GM19395 (cell line): ENCODE measurements around the gene HOXB3.

Source experiments
- ATAC-seq: cut with Tn5 transposase; IDR thresholded peaks from one replicate; pipeline ENCODE4 v1.9.1; 2021; ENCODE audit warnings: mild to moderate bottlenecking, moderate library complexity; ENCODE audit not compliant: unreplicated experiment

HOXB3 gene

DNA sequence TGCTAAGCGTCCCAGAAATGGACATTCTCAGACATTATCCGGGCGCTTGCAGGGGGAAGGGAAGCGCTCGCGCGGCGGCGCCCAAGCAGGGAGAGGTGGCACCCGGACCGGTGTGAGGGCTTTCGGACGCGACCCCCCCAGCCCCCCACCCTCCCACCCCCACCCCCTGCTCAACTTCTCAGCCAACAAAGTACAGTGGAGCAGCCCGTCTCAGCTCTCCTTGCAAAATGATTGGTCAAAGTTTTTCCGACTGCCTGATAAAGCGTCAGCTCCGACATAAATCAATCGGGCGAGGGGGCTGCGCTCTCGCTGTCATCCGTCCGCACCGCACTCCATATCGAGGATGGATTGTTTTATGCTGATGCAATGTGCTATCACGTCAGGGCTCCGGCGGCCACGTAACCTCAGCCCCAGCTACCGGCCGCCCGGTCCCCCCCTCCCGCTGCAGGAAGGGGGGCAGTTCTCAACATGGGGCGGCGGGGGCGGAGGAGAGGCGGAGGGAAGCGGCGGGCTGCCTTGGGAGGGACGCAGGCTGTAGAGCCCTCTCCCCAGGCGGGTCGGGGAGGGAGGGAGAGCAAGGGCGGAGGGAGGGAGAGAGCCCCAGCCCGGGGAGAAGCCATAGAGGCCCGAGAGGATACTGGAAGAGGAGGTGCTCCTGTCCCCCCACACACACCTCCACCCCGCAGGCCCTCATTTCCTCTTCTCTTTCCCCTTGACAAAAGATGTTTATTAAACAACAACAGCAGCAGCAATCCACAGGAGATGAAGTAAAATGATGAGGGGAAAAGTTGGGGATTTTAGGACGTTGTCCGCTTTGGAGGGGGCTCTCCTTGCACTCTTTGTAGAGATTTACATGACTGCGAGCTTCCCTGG lies 36.4 kb upstream of the HOXB3 start, which contains the start of gene HOXB9:
HOXB9 (minus strand) TSS at position 114 of the 873 bp plus-strand sequence; CDS start at position 25, 89 bp downstream.
- ATAC-seq = no peak

DNA sequence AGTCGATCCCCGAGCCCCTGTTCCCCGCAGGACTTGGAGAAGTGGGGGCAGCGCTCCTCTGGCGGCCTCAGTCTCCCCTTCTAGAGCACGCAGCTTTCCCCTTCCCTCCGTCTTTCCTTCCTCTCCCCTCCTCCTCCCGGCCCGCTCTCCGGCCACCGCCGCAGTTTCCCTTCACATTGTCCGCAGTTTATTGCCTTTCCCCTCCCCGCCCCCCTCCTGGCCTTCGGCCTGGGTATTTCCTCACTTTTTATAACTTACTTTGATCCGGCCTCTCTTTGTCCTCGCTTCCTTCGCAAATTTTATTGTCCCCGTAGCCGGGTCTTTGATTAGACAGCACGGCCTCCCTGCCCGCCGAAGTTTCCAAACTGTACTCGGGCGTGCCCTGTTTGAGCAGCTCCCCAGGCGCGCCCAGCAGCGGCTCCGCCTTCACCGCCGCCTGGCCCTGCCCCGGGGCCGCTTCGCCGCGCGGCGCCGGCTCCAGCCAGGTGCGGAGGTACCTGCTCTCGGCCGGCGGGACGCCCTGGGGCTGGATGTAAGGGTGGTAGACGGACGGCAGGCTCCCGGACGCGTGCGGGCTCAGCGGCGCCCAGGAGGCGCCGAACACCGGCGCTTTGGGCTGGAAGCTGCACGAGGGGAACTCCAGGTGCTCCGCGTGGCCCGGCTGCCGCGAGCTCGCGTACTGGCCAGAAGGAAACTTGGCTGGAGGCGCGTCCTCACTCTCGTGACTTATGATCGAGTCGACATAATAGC lies 35.6 kb upstream of the HOXB3 start:
- ATAC-seq = no peak

- ATAC-seq = no peak
Measured at GRCh38 chr17:48624544-48625494, 34.8 kb upstream of the HOXB3 start.

DNA sequence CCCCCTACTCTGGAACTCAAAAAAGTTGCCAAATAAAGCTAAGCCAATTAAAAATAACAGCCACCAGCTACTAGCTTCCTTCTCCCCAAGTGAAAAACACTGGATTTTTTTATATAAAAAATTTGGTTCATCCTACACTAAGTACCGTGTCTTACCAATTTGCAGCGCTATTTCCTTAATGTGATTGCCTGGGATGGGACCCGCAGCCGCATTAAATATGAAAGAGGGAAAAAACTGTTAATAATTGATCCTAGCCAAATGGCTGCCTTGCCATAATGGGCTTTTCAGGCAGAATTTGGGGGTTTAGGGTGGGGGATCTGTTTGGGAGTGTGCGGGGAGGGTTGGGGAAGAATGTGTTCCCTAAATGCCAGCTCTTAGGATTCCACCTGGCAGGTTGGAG lies 34.1 kb upstream of the HOXB3 start:
- ATAC-seq = no peak

DNA sequence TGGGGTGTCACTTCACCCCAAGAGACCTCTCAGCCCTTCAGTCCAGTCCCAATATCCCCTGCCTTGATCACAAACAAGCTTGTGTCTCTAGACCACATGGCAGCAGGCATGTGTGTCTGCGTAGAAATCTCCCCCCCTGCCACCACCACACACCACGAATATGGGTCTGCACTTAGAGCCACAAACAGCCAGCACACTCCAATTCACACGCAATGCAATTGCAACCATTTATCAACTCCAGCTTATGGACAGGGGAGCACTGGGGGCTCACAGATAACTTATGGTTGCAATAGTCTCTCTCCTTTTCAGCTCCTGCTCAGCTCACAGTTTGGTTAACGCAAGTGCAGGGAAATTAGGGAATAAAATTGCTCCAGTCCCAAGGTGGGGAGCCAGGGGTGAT lies 33.5 kb upstream of the HOXB3 start:
- no peak for ATAC-seq

DNA sequence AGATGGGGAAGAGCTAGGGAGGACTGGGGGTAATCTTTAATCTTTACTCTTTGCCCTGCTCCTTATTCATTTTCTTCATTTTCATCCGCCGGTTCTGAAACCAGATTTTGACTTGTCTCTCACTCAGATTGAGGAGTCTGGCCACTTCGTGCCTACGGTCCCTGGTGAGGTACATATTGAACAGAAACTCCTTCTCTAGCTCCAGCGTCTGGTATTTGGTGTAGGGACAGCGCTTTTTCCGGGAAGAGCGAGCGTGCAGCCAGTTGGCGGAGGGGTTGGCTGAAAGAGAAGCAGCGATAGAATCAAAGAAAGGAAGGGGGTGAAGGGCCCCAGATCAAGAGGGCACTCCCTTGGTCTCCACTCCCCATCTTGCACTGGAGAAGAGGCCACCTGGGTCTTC lies 32.8 kb upstream of the HOXB3 start:
- ATAC-seq = no peak

DNA sequence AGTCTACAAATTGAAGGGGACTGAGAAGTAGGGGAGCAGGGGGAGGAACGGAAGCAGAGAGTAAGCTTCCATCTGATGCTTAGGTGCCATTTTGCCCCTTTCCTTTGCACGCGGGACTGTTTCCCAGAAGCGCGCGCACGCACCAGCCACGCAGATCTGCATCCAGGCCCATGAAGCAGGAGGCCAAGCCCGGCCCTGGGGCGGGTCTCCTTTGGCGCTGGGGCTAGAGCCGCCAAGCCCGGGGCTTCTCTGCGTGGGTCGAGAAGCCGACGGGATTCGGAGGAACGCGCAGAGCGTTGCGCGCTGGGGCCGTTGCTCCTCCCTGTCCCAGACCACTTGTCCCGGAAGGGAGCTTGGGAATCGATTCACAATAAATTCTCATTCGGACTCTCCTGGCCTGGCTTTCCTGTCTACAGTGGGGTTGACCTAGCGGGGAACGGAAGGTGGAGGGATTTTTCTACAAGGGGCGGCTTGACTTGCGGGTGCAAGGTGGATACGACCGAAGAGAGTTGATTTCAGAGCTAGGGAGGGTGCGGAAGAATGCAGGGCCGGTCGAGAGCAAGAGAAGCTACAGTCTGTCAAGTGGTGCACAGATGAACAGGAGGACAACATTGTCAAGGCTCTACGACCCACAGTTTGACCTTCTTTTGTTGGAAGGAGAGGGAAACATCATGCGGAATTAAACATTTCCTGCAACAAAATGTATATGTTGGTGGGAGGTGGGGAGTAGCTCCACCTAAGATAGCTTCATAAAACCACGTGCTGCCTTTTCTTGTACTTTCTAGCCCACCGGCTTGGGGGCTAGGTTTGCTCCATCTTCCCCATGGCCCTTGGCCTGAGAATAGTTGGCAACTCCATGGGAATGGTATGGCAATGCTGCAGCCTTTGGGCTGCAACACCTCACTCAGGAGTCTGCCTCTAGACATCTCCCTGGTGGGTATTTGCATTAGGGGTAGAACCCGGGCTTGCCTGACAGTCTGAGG lies 31.7 kb upstream of the HOXB3 start:
- no peak for ATAC-seq

- ATAC-seq = no peak
Measured at GRCh38 chr17:48620461-48621139, 30.6 kb upstream of the HOXB3 start.

DNA sequence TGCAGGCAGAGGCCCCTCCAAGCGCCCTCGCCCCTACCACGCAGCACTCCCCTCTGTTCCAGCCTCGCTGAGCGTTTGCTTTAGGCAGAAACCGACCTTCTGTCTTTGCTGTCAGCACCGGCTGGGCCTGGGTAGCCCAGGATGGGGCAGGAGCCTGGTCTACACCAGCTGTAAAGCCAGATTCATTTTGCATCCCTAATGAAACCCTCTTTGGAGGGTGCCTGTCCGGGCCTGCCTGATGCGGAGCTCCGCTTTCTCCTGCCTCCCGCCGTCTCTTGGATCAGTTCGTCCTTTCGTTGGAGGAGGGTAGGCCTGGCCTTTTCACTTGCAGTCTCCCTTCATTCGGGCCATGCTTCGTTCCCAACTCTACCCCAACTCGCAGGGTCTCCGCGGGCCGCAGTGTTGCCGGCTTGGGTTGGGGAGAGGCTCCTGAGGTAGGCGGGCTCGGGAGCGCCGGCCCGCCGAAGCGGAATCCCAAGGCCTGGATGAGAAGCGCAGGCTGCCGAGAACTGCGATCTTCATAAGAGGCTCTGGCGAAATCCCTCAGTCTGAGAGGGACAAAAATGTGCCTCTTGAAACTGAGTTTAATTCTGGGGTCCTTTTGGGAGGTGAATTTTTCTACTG lies 29.9 kb upstream of the HOXB3 start:
- no peak for ATAC-seq

DNA sequence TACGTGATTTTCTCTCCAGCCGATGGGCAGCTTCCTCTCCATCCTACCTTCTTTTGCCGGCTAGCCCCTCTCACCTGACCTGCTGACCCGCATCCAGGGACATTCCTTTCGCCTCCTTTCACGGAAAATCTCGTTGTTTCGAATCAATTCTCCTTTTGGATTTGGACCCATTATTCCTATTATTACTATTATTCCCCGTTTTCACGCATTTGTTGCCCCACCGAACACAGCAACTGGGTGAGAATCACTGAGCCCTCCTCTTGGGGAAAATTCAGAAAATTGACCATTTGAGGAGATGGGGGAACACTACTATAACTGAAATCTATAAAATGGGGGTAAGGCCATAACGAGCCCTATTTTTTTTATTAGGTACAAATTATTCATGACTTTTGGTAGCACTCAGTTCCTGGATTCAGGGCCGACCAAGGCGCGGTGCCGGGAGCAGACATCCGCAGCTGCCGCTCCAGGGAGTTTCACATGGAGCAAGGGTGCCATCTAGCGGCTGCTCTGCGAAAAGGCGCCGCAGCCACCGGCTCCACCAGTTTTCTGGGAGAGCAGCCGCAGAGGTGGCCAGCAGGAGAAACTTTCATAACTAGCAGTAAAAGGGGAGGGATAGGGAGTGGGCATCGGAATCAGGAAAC lies 28.3 kb upstream of the HOXB3 start:
- ATAC-seq = no peak

DNA sequence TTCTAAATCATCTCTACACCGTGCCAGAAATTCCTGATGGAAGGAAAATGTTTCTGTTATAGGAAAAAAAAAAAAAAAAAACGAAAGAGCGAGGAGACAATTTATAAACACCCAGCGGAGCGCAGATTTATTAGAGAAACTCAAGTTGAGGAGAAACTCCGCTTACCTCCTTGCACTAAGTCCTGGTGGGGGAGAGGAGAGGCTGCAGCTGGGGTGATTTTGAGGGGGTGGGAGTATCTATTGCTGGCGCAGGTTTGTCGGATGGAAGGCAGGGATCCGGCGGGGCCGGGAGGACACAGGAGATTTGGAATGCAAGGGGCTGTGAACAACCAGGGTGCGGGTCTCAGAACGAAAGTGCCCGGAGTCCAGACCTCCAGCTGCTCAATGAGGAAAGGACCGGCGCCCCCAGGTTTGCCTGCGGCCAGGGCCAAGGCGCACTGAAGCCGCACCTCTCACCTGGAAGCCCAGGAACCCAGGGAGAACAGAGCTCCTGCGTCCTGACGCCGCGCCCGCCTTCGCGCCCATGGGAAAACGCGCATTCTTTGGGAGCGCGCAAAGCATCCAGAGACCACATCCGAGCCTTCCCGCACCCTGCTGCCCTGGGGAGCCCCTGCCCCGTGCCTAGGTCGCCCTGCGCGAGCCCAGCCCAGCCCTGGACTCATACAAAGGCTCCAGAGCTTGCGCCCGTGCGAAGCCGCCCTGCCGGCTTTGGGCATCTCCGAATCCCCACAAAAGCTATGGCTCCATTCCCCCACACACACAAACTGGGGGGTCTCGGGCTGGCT lies 27.6 kb upstream of the HOXB3 start:
- no peak for ATAC-seq

GRCh38 chr17:48616717-48617470 lies 26.9 kb upstream of the HOXB3 start:
- no peak for ATAC-seq

GRCh38 chr17:48615963-48616716 lies 26.1 kb upstream of the HOXB3 start:
- ATAC-seq = no peak

GRCh38 chr17:48615047-48615962 lies 25.3 kb upstream of the HOXB3 start, which contains the start of gene HOXB8:
HOXB8 (minus strand) TSS chr17:48615292; CDS start chr17:48614704, 588 bp downstream.
- no peak for ATAC-seq
